Measurements from ENCODE around the gene RAD51. TPM values are rescaled to one million over a fixed set of nuclear protein-coding genes. Genes with fewer than 3 reads are reported as not detected.

RAD51 gene
- total RNA-seq, 1 experiment from 2014 or later: 30.3 TPM

DNA sequence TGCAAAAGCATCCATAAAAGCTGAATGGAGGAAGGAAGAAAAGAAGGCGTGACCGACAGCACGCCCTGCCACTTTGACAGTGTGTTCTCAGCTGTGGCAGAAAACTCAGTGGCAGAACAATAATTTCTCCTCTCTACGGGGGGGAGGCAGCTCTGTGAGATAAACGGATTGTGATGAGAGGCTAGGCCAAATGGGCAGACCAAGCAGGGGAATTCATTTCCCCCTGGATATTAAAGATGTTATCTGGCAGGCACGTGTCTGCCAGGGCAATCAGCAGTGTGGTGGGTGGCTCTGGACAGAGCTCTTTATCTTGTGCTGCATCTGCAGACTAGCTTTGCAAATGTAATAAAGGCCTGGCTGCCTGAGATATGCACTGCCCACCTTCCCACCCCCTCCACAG lies 62.0 kb downstream of the RAD51 start:
- H3K9me3 ChIP-seq (ENCODE audit: control insufficient read depth, insufficient read depth, low read depth, low read length): no peaks in the 10 kb centered on the region
- H3K27me3 ChIP-seq (ENCODE audit: control insufficient read depth, insufficient read depth, low read length): no peaks in the 10 kb centered on the region
- intact Hi-C loops (cut with micrococcal nuclease; ENCODE audit: unreplicated experiment): no loop called here
- peaks cover 17% of the 10 kb centered on the region for H3K4me1 ChIP-seq (ENCODE audit: control insufficient read depth, insufficient read depth, low read length)
- H3K27ac ChIP-seq (ENCODE audit: low read length): no peak overlapping the region
- POLR2A ChIA-PET: interaction anchor here (0.7 to 1.0 kb wide), 2 partner anchors 68 to 466 kb away, joined by 8 to 11 read pairs; no protein-coding TSS in a partner anchor
- CTCF ChIA-PET: interaction anchor here (0.5 to 0.6 kb wide), 2 partner anchors 20 to 43 kb away, joined by 4 read pairs; no protein-coding TSS in a partner anchor
- ATAC-seq (no peak), DNase-seq (ENCODE audit: low read depth, low spot score) (no peak)
- no peak for TF ChIP-seq SIN3A (IDR thresholded peaks at IDR 0.05; ENCODE audit: borderline replicate concordance, insufficient read depth, low read depth, low read length)
- TF ChIP-seq, protein P1, sequence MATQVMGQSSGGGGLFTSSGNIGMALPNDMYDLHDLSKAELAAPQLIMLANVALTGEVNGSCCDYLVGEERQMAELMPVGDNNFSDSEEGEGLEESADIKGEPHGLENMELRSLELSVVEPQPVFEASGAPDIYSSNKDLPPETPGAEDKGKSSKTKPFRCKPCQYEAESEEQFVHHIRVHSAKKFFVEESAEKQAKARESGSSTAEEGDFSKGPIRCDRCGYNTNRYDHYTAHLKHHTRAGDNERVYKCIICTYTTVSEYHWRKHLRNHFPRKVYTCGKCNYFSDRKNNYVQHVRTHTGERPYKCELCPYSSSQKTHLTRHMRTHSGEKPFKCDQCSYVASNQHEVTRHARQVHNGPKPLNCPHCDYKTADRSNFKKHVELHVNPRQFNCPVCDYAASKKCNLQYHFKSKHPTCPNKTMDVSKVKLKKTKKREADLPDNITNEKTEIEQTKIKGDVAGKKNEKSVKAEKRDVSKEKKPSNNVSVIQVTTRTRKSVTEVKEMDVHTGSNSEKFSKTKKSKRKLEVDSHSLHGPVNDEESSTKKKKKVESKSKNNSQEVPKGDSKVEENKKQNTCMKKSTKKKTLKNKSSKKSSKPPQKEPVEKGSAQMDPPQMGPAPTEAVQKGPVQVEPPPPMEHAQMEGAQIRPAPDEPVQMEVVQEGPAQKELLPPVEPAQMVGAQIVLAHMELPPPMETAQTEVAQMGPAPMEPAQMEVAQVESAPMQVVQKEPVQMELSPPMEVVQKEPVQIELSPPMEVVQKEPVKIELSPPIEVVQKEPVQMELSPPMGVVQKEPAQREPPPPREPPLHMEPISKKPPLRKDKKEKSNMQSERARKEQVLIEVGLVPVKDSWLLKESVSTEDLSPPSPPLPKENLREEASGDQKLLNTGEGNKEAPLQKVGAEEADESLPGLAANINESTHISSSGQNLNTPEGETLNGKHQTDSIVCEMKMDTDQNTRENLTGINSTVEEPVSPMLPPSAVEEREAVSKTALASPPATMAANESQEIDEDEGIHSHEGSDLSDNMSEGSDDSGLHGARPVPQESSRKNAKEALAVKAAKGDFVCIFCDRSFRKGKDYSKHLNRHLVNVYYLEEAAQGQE (IDR thresholded peaks at IDR 0.05; ENCODE audit: insufficient read depth in 1 of 2, low read depth in 2 of 2, low read length in 1 of 2): no peak
- BruUV-seq (replicated peaks): no TSS peak
- H3K36me3 ChIP-seq (ENCODE audit: control insufficient read depth, insufficient read depth, low read length): no peaks in the 10 kb centered on the region; the same call in 1 of the 2 replicates
- in situ Hi-C loops (cut with HindIII; ENCODE audit: low pct_unique_long_range_greater_than_20kb, low sequenced_read_pairs): no loop called here
- H3K4me3 ChIP-seq (ENCODE audit: low read depth in 2 of 2, low read length in 2 of 2): no peak overlapping the region

- ChIA-PET POLR2A (no interaction called here), CTCF (no interaction called here)
- BruUV-seq (replicated peaks): no TSS peak
- Histone ChIP-seq H3K4me3 (ENCODE audit: low read depth in 2 of 2, low read length in 2 of 2) (no peak overlapping the region), H3K27me3 (ENCODE audit: control insufficient read depth, insufficient read depth, low read length) (no peaks in the 10 kb centered on the region), H3K36me3 (ENCODE audit: control insufficient read depth, insufficient read depth, low read length) (no peaks in the 10 kb centered on the region; the same call in 1 of the 2 replicates), H3K9me3 (ENCODE audit: control insufficient read depth, insufficient read depth, low read depth, low read length) (no peaks in the 10 kb centered on the region), H3K4me1 (ENCODE audit: control insufficient read depth, insufficient read depth, low read length) (peaks cover 21% of the 10 kb centered on the region), H3K27ac (ENCODE audit: low read length) (no peak overlapping the region)
- TF ChIP-seq TCF7L2 (IDR thresholded peaks at IDR 0.05; ENCODE audit: low read depth, low read length) (no peak), POLR2AphosphoS5 (IDR thresholded peaks at IDR 0.05; ENCODE audit: low read depth, low read length) (no peak)
- TF ChIP-seq, protein P1 (IDR thresholded peaks at IDR 0.05; ENCODE audit: insufficient read depth in 1 of 2, low read depth in 2 of 2, low read length in 1 of 2): no peak
- in situ Hi-C loops (cut with HindIII; ENCODE audit: low pct_unique_long_range_greater_than_20kb, low sequenced_read_pairs): no loop called here
- ATAC-seq: no peak
- intact Hi-C loops (cut with micrococcal nuclease; ENCODE audit: unreplicated experiment): no loop called here
- no peak for DNase-seq (ENCODE audit: low read depth, low spot score)
Observed at GRCh38 chr15:40759961-40760360, 65.0 kb downstream of the RAD51 start.
